Inflammatory macrophage treated with lipopolysaccharide for 4 hours (primary cell): ENCODE measurements around the gene VAPB.

Source experiments
- DNase-seq: peaks from one replicate; pipeline ENCODE4 v3.0.0-alpha.2; 2020

The VAPB gene

GRCh38 chr20:58381627-58382026, 7.4 kb upstream of the VAPB start:
- DNase-seq, result peak; percentile 6

GRCh38 chr20:58382096-58382495, 6.9 kb upstream of the VAPB start:
- DNase-seq, result no peak

- no peak for DNase-seq
Measured at GRCh38 chr20:58384821-58385220, 4.2 kb upstream of the VAPB start.

GRCh38 chr20:58388028-58388601, 914 bp upstream of the VAPB start:
- no peak for DNase-seq

GRCh38 chr20:58389324-58389967, 417 bp downstream of the VAPB start:
- peak; percentile 50 for DNase-seq

GRCh38 chr20:58389968-58390658, 1.1 kb downstream of the VAPB start:
- no peak for DNase-seq

- no peak for DNase-seq
Measured at GRCh38 chr20:58390659-58391035, 1.6 kb downstream of the VAPB start.

GRCh38 chr20:58392286-58392685, 3.3 kb downstream of the VAPB start:
- no peak for DNase-seq

- no peak for DNase-seq
Measured at GRCh38 chr20:58393299-58393698, 4.3 kb downstream of the VAPB start.

- DNase-seq, result no peak
Measured at GRCh38 chr20:58394801-58395200, 5.8 kb downstream of the VAPB start.

GRCh38 chr20:58395604-58396003, 6.6 kb downstream of the VAPB start:
- DNase-seq, result no peak

GRCh38 chr20:58397429-58397828, 8.4 kb downstream of the VAPB start:
- no peak for DNase-seq

- DNase-seq, result no peak
Measured at GRCh38 chr20:58398254-58398653, 9.2 kb downstream of the VAPB start.

GRCh38 chr20:58399926-58400325, 10.9 kb downstream of the VAPB start:
- no peak for DNase-seq

- DNase-seq, result peak; percentile 69
Measured at GRCh38 chr20:58401162-58401561, 12.1 kb downstream of the VAPB start.

- DNase-seq, result no peak
Measured at GRCh38 chr20:58402305-58402704, 13.3 kb downstream of the VAPB start.

GRCh38 chr20:58402827-58403226, 13.8 kb downstream of the VAPB start:
- DNase-seq, result no peak

GRCh38 chr20:58403272-58403671, 14.2 kb downstream of the VAPB start:
- no peak for DNase-seq

GRCh38 chr20:58405504-58406291, 16.7 kb downstream of the VAPB start:
- DNase-seq, result no peak

GRCh38 chr20:58406422-58407001, 17.5 kb downstream of the VAPB start:
- DNase-seq, result no peak

- DNase-seq, result peak; percentile 73
Measured at GRCh38 chr20:58407201-58407873, 18.3 kb downstream of the VAPB start.

- peak; percentile 43 for DNase-seq
Measured at GRCh38 chr20:58407966-58408557, 19.0 kb downstream of the VAPB start.
